ENCODE results near the gene BANF1. TPM values are rescaled to one million over a fixed set of nuclear protein-coding genes. Genes with fewer than 3 reads are reported as not detected.

BANF1 gene
- total and polyA plus RNA-seq, 9 of the 15 experiments (the other 6 are each of a cell fraction or from before 2014, with no cell fraction given), result 108 to 651 (median 263) TPM

- TF ChIP-seq RAD21 (CRISPR knock-in tag; conservative IDR thresholded peaks at IDR 0.05 in 1 of 2, IDR thresholded peaks at IDR 0.05 in 1 of 2) (no peak), DPF2 (IDR thresholded peaks at IDR 0.05) (no peak), PBX2 (CRISPR knock-in tag; IDR thresholded peaks at IDR 0.05; ENCODE audit: low read depth) (no peak), PBX2 (tag; conservative IDR thresholded peaks at IDR 0.05; ENCODE audit: low read depth) (no peak), KAT7 (CRISPR knock-in tag; IDR thresholded peaks at IDR 0.05; ENCODE audit: borderline replicate concordance) (no peak), OTX1 (CRISPR knock-in tag; IDR thresholded peaks at IDR 0.05) (no peak), ZNF639 (CRISPR knock-in tag; conservative IDR thresholded peaks at IDR 0.05 in 1 of 2, IDR thresholded peaks at IDR 0.05 in 1 of 2) (no peak), MED1 (CRISPR knock-in tag; IDR thresholded peaks at IDR 0.05; ENCODE audit: borderline replicate concordance) (no peak), NR4A1 (CRISPR knock-in tag; IDR thresholded peaks at IDR 0.05) (no peak), NR4A1 (tag; IDR thresholded peaks at IDR 0.05) (no peak), TAF1 (IDR thresholded peaks at IDR 0.05; ENCODE audit: control insufficient read depth, extremely low read depth, insufficient read depth, low read length, severe bottlenecking) (no peak)
- Histone ChIP-seq H3K4me1 (replicated peaks in 1 of 2; ENCODE audit: control insufficient read depth in 2 of 2, insufficient read depth in 2 of 2, low read length in 2 of 2) (peaks cover 5 to 31% of the 10 kb centered on the region in 2 experiments; a peak in 4 of 5 replicates), H3K4me3 (no peak within 1 kb of the TSS), H3K27ac (ENCODE audit: extremely low read depth, low read depth, low read length) (no peak within 1 kb of the TSS), H3K9me1 (ENCODE audit: control insufficient read depth, insufficient read depth, low read length) (no peaks in the 10 kb centered on the region), H3K36me3 (ENCODE audit: control insufficient read depth, insufficient read depth, low read length) (no peaks in the 10 kb centered on the region), H4K20me1 (replicated peaks; ENCODE audit: control insufficient read depth, insufficient read depth, low read length) (no peaks in the 10 kb centered on the region), H3K9me3 (replicated peaks; ENCODE audit: control insufficient read depth, insufficient read depth, low read depth, low read length) (no peaks in the 10 kb centered on the region), H2AFZ (ENCODE audit: low read depth, low read length) (no peak within 1 kb of the TSS), H3K27me3 (ENCODE audit: control insufficient read depth in 2 of 2, insufficient read depth in 2 of 2, low read length in 2 of 2) (no peaks in the 10 kb centered on the region), H3K9ac (ENCODE audit: insufficient read depth in 1 of 2, low read depth in 2 of 2, low read length in 2 of 2) (peak within 1 kb of the TSS in 1 of 2 experiments; percentile 50; a peak in 1 of 4 replicates), H3K79me2 (ENCODE audit: control insufficient read depth, insufficient read depth, low read length) (no peaks in the 10 kb centered on the region), H3K4me2 (ENCODE audit: insufficient read depth, low read length) (no peak within 1 kb of the TSS)
- POLR2A ChIA-PET, result interaction anchor here (0.6 to 1.4 kb wide), 6 partner anchors 11 to 1351 kb away, joined by 3 to 4 read pairs (median 3); partner anchors contain the start of gene SF3B2
- intact Hi-C loops (cut with micrococcal nuclease), result no loop called here
- in situ Hi-C loops (cut with MboI), result no loop called here
- no TSS peak for BruUV-seq (replicated peaks)
- CTCF ChIA-PET (ENCODE audit: low intra/inter-chr PET ratio), result no interaction called here
- FAIRE-seq (no peak), DNase-seq (ENCODE audit: extremely low read depth in 1 of 4, low spot score in 3 of 4) (no peak), ATAC-seq (no peak)
- 62% methylated on average over 18 of the region's 18 CpGs for WGBS (ENCODE audit: insufficient coverage, low coverage, missing lambda C conversion rate)
Observed at GRCh38 chr11:66026017-66026529, 23.8 kb downstream of the BANF1 start, which contains the start of gene CATSPER1. TSS of gene CATSPER1 (minus strand) at chr11:66026479. CDS start at chr11:66026379, 100 bp downstream.
